ENCODE data around the gene PLA1A. TPM values are rescaled to one million over a fixed set of nuclear protein-coding genes. Genes with fewer than 3 reads are reported as not detected.

The PLA1A gene
- total and polyA plus RNA-seq, 11 donors, result 0.58 to 23.8 (median 1.8) TPM

- H3K4me1 ChIP-seq, result peaks cover 0 to 27% (median 14%) of the 10 kb centered on the region in 12 donors
- TF ChIP-seq, protein P1, sequence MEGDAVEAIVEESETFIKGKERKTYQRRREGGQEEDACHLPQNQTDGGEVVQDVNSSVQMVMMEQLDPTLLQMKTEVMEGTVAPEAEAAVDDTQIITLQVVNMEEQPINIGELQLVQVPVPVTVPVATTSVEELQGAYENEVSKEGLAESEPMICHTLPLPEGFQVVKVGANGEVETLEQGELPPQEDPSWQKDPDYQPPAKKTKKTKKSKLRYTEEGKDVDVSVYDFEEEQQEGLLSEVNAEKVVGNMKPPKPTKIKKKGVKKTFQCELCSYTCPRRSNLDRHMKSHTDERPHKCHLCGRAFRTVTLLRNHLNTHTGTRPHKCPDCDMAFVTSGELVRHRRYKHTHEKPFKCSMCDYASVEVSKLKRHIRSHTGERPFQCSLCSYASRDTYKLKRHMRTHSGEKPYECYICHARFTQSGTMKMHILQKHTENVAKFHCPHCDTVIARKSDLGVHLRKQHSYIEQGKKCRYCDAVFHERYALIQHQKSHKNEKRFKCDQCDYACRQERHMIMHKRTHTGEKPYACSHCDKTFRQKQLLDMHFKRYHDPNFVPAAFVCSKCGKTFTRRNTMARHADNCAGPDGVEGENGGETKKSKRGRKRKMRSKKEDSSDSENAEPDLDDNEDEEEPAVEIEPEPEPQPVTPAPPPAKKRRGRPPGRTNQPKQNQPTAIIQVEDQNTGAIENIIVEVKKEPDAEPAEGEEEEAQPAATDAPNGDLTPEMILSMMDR (IDR thresholded peaks at IDR 0.05), result peak in 2 of 12 donors; percentile 4 to 9
- peak in 1 of 2 donors; percentile 48 for TF ChIP-seq POLR2A (IDR thresholded peaks at IDR 0.05)
- H3K27ac ChIP-seq, result peak within 1 kb of the TSS; percentile 86 to 99 (median 96)
- H3K9me3 ChIP-seq, result no peaks in the 10 kb centered on the region
- intact Hi-C loops (cut with DNase I), result loop anchor here in 6 of 10 donors (2.0 to 5.0 kb wide), 7 partner anchors 15 to 98 kb away; partner anchors contain the start of genes COX17 (in 4 of the 6) and POPDC2 (in 1 of the 6)
- DNase-seq (peak; percentile 86 to 94 (median 91)), ATAC-seq (peak; percentile 88 to 96 (median 92))
- H3K36me3 ChIP-seq, result peaks cover 0 to 6% (median 0%) of the 10 kb centered on the region in 9 donors
- peak within 1 kb of the TSS; percentile 21 to 78 (median 68) for H3K4me3 ChIP-seq
- WGBS, 4 donors, result 0 to 1% (median 1%) methylated on average over 38 to 68 of the region's 68 CpGs
- H3K27me3 ChIP-seq, result no peaks in the 10 kb centered on the region
Measured at GRCh38 chr3:119579366-119580066, 18.2 kb upstream of the PLA1A start, which contains the start of gene ADPRH. TSS of gene ADPRH (plus strand) at chr3:119579492. CDS start at chr3:119582170, 2,678 bp downstream.

- TF ChIP-seq, protein P1 (IDR thresholded peaks at IDR 0.05), result no peak
- TF ChIP-seq POLR2A (IDR thresholded peaks at IDR 0.05), result no peak
- ATAC-seq (peak in 3 of 4 donors; percentile 64 to 76 (median 67)), DNase-seq (peak in 3 of 5 donors; percentile 44 to 60 (median 48))
- Histone ChIP-seq H3K36me3 (peaks cover 0 to 6% (median 0%) of the 10 kb centered on the region in 9 donors), H3K4me1 (peaks cover 0 to 31% (median 14%) of the 10 kb centered on the region in 12 donors), H3K27me3 (no peaks in the 10 kb centered on the region), H3K4me3 (peak overlapping the region; percentile 21 to 78 (median 68)), H3K9me3 (no peaks in the 10 kb centered on the region), H3K27ac (peak overlapping the region; percentile 86 to 99 (median 96))
- intact Hi-C loops (cut with DNase I), result loop anchor here in 4 of 10 donors (2.0 to 5.0 kb wide), 4 partner anchors 15 to 97 kb away; partner anchors contain the start of genes COX17 (in 1 of the 4) and POPDC2 (in 1 of the 4)
- WGBS, 4 donors, result 6 to 8% (median 7%) methylated on average over 16 of the region's 16 CpGs
Measured at GRCh38 chr3:119580067-119580760, 17.5 kb upstream of the PLA1A start.

DNA sequence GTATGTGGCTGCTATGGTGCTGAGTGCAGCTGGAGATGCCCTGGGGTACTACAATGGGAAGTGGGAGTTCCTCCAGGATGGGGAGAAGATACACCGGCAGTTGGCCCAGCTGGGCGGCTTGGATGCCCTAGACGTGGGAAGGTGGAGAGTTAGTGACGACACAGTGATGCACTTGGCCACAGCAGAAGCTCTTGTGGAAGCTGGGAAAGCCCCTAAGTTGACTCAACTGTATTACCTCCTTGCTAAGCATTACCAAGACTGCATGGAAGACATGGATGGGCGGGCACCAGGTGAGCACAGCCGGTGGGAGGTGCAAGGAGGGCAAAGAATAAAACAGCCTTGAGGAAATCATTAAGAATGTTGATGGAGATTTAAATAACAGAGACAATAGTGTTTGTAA is 15.5 kb upstream of the PLA1A start:
- intact Hi-C loops (cut with DNase I), result loop anchor here in 2 of 10 donors (5.0 kb wide), 3 partner anchors 45 to 95 kb away; partner anchors contain the start of genes COX17 (in 1 of the 2) and POPDC2 (in 1 of the 2)

More for the DNA sequence above, 15.5 kb upstream of the PLA1A start:
- no peak for ATAC-seq
- WGBS, 4 donors, result 77 to 89% (median 80%) methylated on average over 6 of the region's 6 CpGs
- DNase-seq, result no peak
- Histone ChIP-seq H3K36me3 (peaks cover 0 to 15% (median 8%) of the 10 kb centered on the region in 9 donors), H3K27ac (no peak overlapping the region), H3K4me3 (no peak overlapping the region), H3K4me1 (peaks cover 0 to 51% (median 14%) of the 10 kb centered on the region in 12 donors), H3K27me3 (no peaks in the 10 kb centered on the region), H3K9me3 (no peaks in the 10 kb centered on the region)
- TF ChIP-seq, protein P1 (IDR thresholded peaks at IDR 0.05), result no peak
- no peak for TF ChIP-seq POLR2A (IDR thresholded peaks at IDR 0.05)
